K562 (cell line): ENCODE measurements around the gene SMIM12.

Experiments
- CHD2 ChIP-seq: IDR thresholded peaks from 2 replicates; pipeline ENCODE4 v1.6.1; 2011; ENCODE audit warnings: low read depth, low read length
- ETV5 ChIP-seq: sonication (generic); formaldehyde crosslinking; IDR thresholded peaks from 2 replicates; pipeline ENCODE4 v1.4.0; 2020; ENCODE audit warnings: low read depth, mild to moderate bottlenecking, missing genetic modification reagents
- HDAC2 ChIP-seq: fragments of 450-650 bp; IDR thresholded peaks from 2 replicates; pipeline ENCODE4 v1.6.1; 2016; ENCODE audit warnings: mild to moderate bottlenecking
- HES1 ChIP-seq: fragments of 450-650 bp; IDR thresholded peaks from 2 replicates; pipeline ENCODE4 v1.6.1; 2016; ENCODE audit warnings: low read depth, mild to moderate bottlenecking, moderate library complexity
- MIER1 ChIP-seq: fragments of 450-650 bp; IDR thresholded peaks from 2 replicates; pipeline ENCODE4 v1.6.1; 2016; ENCODE audit warnings: antibody characterized with exemption, mild to moderate bottlenecking, low read depth
- TF ChIP-seq, protein P1 (sequence below), 2 experiments: fragments of 450-650 bp; formaldehyde crosslinking in 1 of 2; IDR thresholded peaks; 2 replicates each; pipeline versions ENCODE4 v1.4.0 to v1.6.1; 2014 to 2020; ENCODE audit warnings: mild to moderate bottlenecking in 2 of 2, borderline replicate concordance in 1 of 2, low read depth in 1 of 2
- TF ChIP-seq, protein P2 (sequence below): fragments of 450-650 bp; conservative IDR thresholded peaks from 2 replicates; pipeline ENCODE4 v1.6.1; 2016; ENCODE audit warnings: missing genetic modification characterization, low read depth, mild to moderate bottlenecking, missing compliant biosample characterization, moderate library complexity
- TF ChIP-seq, protein P3 (sequence below), 3 experiments: IDR thresholded peaks in 2 of 3; conservative IDR thresholded peaks in 1 of 3; 2 replicates each; pipeline ENCODE4 v1.5.1; 2011 to 2012; ENCODE audit warnings: low read length in 3 of 3, mild to moderate bottlenecking in 3 of 3, control low read depth in 2 of 3, improper control_type of control experiment in 1 of 3, inconsistent platforms in 1 of 3, low read depth in 1 of 3, mixed read lengths in 1 of 3, moderate library complexity in 1 of 3; ENCODE audit not compliant: insufficient read depth in 2 of 3

DNA sequence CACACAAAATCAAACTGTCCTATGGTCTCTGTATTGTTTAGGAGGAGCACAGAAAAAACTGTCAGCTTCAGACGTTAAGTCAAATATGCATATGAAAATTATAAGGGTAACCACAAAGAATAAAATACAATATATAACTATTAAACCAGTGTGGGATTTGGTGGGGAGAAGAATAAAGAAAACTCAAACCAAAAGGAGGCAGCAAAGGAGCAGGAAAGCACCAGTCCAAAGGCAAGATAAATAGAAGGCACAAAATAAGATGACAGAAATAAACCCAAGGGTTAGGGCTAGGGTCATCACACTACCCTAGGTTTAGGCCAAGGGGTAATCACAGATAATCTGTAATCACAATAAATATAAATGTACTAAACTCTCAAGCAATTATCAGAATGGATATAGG, 37.1 kb upstream of the SMIM12 start:
- TF ChIP-seq HES1: no peak
- no peak for TF ChIP-seq MIER1
- no peak for TF ChIP-seq CHD2
- no peak for TF ChIP-seq ETV5 (CRISPR knock-in tag)
- TF ChIP-seq HDAC2: no peak
- TF ChIP-seq, protein P1, sequence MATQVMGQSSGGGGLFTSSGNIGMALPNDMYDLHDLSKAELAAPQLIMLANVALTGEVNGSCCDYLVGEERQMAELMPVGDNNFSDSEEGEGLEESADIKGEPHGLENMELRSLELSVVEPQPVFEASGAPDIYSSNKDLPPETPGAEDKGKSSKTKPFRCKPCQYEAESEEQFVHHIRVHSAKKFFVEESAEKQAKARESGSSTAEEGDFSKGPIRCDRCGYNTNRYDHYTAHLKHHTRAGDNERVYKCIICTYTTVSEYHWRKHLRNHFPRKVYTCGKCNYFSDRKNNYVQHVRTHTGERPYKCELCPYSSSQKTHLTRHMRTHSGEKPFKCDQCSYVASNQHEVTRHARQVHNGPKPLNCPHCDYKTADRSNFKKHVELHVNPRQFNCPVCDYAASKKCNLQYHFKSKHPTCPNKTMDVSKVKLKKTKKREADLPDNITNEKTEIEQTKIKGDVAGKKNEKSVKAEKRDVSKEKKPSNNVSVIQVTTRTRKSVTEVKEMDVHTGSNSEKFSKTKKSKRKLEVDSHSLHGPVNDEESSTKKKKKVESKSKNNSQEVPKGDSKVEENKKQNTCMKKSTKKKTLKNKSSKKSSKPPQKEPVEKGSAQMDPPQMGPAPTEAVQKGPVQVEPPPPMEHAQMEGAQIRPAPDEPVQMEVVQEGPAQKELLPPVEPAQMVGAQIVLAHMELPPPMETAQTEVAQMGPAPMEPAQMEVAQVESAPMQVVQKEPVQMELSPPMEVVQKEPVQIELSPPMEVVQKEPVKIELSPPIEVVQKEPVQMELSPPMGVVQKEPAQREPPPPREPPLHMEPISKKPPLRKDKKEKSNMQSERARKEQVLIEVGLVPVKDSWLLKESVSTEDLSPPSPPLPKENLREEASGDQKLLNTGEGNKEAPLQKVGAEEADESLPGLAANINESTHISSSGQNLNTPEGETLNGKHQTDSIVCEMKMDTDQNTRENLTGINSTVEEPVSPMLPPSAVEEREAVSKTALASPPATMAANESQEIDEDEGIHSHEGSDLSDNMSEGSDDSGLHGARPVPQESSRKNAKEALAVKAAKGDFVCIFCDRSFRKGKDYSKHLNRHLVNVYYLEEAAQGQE (IDR thresholded peaks at IDR 0.05; ENCODE audit: borderline replicate concordance): no peak; the same call in 1 of the 2 replicates
- TF ChIP-seq, protein P1 (CRISPR knock-in tag; IDR thresholded peaks at IDR 0.05; ENCODE audit: low read depth): no peak
- TF ChIP-seq, protein P2, sequence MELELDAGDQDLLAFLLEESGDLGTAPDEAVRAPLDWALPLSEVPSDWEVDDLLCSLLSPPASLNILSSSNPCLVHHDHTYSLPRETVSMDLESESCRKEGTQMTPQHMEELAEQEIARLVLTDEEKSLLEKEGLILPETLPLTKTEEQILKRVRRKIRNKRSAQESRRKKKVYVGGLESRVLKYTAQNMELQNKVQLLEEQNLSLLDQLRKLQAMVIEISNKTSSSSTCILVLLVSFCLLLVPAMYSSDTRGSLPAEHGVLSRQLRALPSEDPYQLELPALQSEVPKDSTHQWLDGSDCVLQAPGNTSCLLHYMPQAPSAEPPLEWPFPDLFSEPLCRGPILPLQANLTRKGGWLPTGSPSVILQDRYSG (tag): no peak
- TF ChIP-seq, protein P3, sequence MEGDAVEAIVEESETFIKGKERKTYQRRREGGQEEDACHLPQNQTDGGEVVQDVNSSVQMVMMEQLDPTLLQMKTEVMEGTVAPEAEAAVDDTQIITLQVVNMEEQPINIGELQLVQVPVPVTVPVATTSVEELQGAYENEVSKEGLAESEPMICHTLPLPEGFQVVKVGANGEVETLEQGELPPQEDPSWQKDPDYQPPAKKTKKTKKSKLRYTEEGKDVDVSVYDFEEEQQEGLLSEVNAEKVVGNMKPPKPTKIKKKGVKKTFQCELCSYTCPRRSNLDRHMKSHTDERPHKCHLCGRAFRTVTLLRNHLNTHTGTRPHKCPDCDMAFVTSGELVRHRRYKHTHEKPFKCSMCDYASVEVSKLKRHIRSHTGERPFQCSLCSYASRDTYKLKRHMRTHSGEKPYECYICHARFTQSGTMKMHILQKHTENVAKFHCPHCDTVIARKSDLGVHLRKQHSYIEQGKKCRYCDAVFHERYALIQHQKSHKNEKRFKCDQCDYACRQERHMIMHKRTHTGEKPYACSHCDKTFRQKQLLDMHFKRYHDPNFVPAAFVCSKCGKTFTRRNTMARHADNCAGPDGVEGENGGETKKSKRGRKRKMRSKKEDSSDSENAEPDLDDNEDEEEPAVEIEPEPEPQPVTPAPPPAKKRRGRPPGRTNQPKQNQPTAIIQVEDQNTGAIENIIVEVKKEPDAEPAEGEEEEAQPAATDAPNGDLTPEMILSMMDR (IDR thresholded peaks at IDR 0.05 in 2 of 3, conservative IDR thresholded peaks at IDR 0.05 in 1 of 3; ENCODE audit: insufficient read depth in 2 of 3, low read depth in 1 of 3, low read length in 3 of 3): peak in 1 of 3 experiments; percentile 49; a peak in 2 of 6 replicates
